GM12801 (cell line): ENCODE measurements around the gene SOX5.

Experiments used
- CTCF ChIP-seq: IDR thresholded peaks from one replicate; pipeline ENCODE4 v1.5.1; 2011; ENCODE audit warnings: control low read depth; ENCODE audit not compliant: insufficient read length; ENCODE audit errors: extremely low read depth

The SOX5 gene

GRCh38 chr12:23950775-23951451 lies 1.4 kb upstream of the SOX5 start:
- TF ChIP-seq CTCF: no peak

GRCh38 chr12:23950210-23950774 lies 822 bp upstream of the SOX5 start:
- TF ChIP-seq CTCF: no peak

GRCh38 chr12:23948291-23948690 lies 1.2 kb downstream of the SOX5 start:
- no peak for TF ChIP-seq CTCF

GRCh38 chr12:23947395-23947794 lies 2.1 kb downstream of the SOX5 start:
- no peak for TF ChIP-seq CTCF

- TF ChIP-seq CTCF: no peak
These were observed 4.2 kb downstream of the SOX5 start for GRCh38 chr12:23945249-23945648.

- no peak for TF ChIP-seq CTCF
These were observed 5.4 kb downstream of the SOX5 start for GRCh38 chr12:23944067-23944466.

GRCh38 chr12:23942841-23943240 lies 6.6 kb downstream of the SOX5 start:
- TF ChIP-seq CTCF: no peak
